ENCODE results near the gene HLA-A.

Gene HLA-A

DNA sequence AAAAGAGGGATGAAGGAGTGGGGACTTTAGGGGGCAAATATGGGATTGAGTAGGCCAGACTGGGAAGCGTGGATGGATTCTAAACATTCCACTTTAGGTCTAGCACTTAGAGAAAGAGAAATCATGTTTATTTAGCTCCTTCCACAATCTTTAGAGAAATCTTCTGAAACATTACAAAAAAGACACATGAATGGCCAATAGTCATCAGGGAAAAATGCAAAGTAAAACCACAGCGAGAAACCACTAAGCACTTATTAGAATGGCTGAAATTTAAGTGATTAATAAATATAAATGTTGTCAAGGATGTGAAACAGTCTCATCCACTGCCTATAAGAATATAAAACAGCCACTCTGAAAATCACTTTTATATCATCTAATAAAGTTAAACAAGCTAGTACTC is 46.9 kb downstream of the HLA-A start:
- no peak for DNase-seq (ENCODE audit: low spot score)

DNA sequence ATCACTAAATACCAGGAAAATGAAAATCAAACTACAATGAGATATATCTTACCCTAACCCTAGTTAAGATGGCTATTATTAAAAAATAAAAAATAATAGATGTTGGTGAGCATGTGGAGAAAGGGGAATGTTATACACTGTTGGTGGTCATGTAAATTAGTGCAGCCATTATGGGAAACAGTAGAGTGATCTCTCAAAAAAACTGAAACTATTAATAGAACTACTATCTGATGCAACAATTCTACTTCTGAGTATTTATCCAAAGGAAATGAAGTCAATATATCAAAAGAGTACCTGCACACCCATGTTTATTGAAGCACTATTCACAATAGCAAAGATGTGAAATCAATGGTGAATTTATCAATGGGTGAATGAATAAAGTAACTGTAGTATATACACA is 48.6 kb downstream of the HLA-A start:
- no peak for DNase-seq (ENCODE audit: low spot score)

DNA sequence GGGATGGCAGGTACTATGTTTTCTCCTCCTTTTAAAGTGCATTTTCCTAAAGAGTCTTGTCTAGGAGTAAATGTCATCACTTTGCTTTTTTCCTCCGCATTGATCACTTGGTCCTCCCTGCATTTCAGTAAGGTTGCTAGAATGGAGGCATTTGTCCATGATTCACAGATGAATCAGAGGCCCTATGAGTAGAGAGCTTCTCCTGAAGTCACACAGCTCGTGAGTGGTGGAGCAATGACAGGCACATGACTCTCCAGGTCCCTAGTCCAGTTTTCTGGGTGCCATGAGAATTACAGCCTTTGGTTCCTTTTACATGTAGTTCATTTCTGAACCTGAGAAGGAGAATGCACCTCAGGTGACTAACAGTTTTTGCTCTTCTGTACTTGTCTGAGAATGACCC is 50.5 kb downstream of the HLA-A start:
- DNase-seq (ENCODE audit: low spot score), result no peak

DNA sequence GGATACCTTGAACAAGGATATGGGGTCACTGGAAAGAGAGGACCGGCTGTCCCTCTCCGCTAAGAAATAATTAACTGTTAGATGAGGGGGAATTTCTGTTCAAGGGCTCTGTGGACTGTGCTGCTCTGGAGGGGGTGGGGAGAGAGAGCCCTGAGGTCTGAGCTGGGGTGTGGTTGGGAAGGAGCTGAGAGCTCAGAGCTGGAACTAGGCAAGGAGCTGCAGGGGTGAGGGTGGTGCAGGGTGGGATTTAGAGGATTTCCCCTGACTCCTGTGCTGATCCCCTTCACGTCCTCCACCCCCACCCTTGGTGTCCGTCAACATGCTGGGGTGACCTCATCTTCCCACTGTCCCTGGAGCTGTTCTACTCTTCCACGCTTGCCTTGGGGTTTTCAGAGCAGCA is 52.5 kb downstream of the HLA-A start:
- no peak for DNase-seq (ENCODE audit: low spot score)

DNA sequence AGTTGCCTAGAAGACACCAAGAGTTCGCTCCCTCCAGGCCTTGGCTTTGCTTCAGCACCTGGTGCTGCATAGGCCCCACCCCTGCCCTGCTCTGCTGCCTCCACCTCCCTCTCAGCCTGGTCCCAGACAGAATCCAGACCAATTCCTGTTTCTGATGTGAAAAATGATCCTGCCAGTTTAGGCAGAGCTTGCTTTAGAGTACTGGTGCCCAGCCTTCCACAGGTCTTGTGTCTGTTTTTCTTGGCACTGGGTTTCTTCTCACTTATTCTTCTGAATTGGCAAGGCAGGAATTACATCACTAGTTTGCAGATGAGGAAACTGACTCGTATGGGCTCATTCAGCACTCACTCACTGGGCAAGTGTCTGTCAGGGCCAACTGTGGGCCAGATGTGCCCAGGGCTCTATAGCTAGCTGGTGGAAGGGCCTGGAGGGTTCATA is 53.0 kb downstream of the HLA-A start:
- DNase-seq (ENCODE audit: low spot score), result no peak
